NCI-H2107 treated with DMSO at 0.1 percent for 48 hours (cell line): ENCODE data around the gene GIMAP7.

Experiments
- DNase-seq: peaks from one replicate; lab custom pipeline; 2025; ENCODE audit not compliant: unreplicated experiment; lab: John Stamatoyannopoulos, UW

GIMAP7 gene

GRCh38 chr7:150569245-150569955, 54.7 kb downstream of the GIMAP7 start:
- DNase-seq: no peak
